AG20443 (cell line): ENCODE data around the gene VDAC2.

Experiments used
- DNase-seq: peaks from one replicate; pipeline ENCODE4 v3.0.0; 2012; ENCODE audit warnings: low spot score, mixed read lengths

VDAC2 gene

GRCh38 chr10:75253281-75254220, 43.0 kb downstream of the VDAC2 start:
- no peak for DNase-seq

- DNase-seq: no peak
Observed at GRCh38 chr10:75254739-75255138, 44.1 kb downstream of the VDAC2 start.

GRCh38 chr10:75260990-75261389, 50.4 kb downstream of the VDAC2 start:
- DNase-seq: no peak

- DNase-seq: no peak
Observed at GRCh38 chr10:75261813-75262705, 51.5 kb downstream of the VDAC2 start.

GRCh38 chr10:75263806-75264205, 53.2 kb downstream of the VDAC2 start:
- DNase-seq: no peak

- DNase-seq: no peak
Observed at GRCh38 chr10:75265856-75266255, 55.3 kb downstream of the VDAC2 start.

GRCh38 chr10:75266945-75267344, 56.3 kb downstream of the VDAC2 start:
- DNase-seq: no peak

- DNase-seq: no peak
Observed at GRCh38 chr10:75269605-75270004, 59.0 kb downstream of the VDAC2 start.

- no peak for DNase-seq
Observed at GRCh38 chr10:75272094-75272493, 61.5 kb downstream of the VDAC2 start.

- DNase-seq: peak; percentile 59
Observed at GRCh38 chr10:75272896-75273295, 62.3 kb downstream of the VDAC2 start.

- no peak for DNase-seq
Observed at GRCh38 chr10:75276069-75276872, 65.7 kb downstream of the VDAC2 start.

GRCh38 chr10:75280236-75280635, 69.6 kb downstream of the VDAC2 start:
- no peak for DNase-seq
